DMS 273 treated with DMSO at 0.1 percent for 48 hours (cell line): ENCODE measurements around the gene ACTBL2.
A peak's percentile ranks its signal among the peaks of the same experiment; 100 is the strongest.
"Not testable (repeated sequence)": the region's sequence is repeated elsewhere in the genome, so short reads cannot be mapped to it uniquely, and the experiment has no call there.

ENCODE experiments used
- DNase-seq: peaks from one replicate; lab custom pipeline; 2025; lab: John Stamatoyannopoulos, UW

Gene ACTBL2

GRCh38 chr5:57494104-57495098, 11.8 kb upstream of the ACTBL2 start:
- DNase-seq, result peak; percentile 70

DNA sequence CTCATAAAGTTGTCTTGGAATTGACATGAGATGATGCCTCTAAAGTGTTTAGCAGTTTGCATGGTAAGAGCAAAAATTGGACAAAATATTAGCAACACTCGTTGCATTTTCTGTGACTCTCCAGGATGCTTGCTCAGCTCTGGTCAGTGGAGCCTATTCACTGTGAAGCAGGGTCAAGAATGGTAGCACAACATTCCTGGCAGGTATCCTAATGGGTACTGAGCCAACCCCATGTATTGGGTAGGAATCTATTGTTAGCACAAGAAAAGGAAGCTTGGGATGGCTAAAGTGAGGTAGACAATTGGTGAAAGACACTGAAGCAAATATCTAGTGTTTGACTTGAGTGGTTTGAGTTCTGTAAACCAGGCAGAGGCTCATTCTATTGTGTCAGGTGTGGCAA, 10.4 kb upstream of the ACTBL2 start:
- DNase-seq, result no peak

DNA sequence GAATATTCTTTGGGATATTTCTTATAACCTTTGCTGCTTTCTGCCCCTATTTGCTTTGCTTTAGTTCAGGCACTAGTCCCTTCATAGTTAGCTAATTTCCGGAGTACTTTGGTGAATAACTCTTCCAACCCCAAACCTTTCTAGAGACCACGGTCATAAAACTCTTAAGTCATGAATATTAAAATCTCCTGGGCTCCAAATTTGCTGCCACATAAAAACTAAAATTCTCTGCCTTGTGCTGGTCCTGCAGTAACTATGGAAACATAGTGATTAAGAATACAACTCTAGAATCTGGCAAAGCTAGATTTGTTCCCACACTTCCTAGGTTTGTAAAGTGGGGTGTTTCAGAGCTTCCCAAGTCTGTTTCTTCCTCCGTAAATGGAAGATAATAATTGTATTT, 10.0 kb upstream of the ACTBL2 start:
- DNase-seq, result no peak

- DNase-seq, result no peak
Observed at GRCh38 chr5:57491369-57491965, 8.9 kb upstream of the ACTBL2 start.

DNA sequence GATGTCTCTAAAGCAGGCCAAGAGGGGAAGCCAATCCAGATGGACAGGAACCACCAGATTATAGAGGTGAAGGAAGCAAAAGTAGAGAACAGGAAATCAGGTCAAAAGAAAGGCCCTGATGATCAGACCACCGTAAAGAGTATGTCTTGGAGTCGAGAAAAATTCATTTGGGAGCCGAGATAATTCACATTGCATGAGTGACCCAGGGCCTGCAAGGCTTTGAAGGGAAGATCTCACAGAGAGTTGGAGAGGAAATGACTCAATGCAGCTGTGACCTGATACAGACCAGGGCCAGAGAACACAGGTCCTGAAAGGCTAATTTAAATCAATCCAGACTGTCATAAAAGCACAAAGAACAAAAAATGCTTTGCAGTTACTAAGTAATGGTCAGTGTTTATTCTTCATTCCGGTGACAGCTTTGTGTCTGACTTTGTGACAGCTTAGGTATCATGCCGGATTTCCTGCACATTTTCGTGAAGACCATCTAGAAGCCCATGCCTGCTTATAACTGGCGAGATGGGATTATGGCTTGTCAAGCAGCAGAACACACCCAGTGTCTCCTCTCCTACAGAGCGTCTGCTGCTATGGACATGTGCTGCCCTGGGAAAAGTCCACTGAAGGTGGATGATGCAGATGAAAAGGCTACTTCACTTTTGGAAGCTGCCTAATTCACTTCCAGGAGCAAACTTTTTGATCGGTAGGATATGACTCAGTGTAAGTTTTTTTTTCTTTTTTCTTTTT, 5.8 kb upstream of the ACTBL2 start:
- no peak for DNase-seq

DNA sequence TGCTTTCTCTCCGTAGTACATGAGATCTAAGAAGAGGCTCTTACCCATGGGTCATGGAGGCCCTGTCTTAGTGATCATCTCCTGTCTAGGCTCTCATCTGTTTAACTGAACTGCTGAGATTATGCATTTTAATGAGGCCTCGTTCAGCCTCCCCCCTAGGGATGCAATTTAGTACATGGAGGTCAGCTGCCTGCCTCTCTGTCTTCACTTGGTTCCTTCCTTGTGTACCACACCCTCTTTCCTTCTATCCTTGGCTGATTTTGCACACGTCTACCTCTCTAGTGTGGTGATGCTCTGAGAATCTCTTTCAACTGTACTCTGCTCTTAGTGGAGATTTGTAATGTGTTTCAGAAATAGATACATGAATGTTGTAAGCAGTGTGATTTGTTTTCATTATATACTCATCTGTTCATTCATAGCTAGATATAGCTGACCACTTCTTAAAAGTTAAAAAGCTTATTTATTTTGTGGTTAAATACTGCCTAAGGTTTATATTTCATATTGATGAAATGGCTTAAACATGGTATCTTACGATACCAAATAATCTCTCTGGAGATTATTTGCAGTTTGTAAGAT, 3.5 kb upstream of the ACTBL2 start:
- DNase-seq, result no peak

DNA sequence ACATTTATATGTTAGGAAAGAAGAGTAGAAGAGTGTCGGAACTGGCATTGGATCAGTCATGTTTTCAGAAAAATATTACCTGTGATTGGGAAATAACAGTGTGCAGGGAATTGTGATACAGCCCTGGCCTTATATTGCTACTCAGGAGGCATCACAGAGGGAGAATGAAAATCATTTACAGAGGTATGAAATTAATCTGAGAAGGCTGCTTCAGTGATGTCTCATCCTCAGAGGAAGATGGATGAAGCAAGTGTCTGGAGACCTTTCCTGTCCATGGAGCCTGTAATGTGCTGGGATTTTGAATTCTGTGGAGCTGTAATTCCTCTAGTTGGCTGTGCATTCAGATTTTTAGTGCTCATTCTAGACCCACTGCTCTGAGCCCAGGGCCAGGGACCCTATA, 3.8 kb downstream of the ACTBL2 start:
- DNase-seq, result no peak

DNA sequence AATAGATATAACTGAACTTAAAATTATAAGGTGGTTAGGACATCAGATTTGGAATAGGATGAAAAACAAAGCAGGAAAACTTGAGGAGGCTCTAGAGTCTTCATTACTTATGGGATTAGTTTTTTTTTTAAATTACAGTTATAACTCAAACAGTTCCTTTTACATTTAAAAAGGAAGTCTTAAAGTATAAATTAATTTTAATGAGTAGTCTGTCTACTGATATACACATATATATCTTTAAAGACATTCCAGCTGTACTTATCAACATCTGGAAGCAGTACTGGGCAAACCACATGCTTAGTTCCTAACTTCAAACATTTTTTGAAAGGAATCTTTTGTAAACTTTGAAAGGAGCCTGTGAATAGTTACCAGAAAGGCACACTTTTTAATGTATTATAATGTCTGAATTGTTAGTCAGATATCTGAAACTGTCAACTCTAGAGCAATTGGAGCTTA, 6.0 kb downstream of the ACTBL2 start:
- no peak for DNase-seq

- DNase-seq, result no peak
Observed at GRCh38 chr5:57470339-57470738, 12.3 kb downstream of the ACTBL2 start.

GRCh38 chr5:57468481-57469163, 14.0 kb downstream of the ACTBL2 start:
- DNase-seq, result no peak

GRCh38 chr5:57466544-57466943, 16.1 kb downstream of the ACTBL2 start:
- DNase-seq, result no peak

GRCh38 chr5:57460056-57460455, 22.6 kb downstream of the ACTBL2 start:
- not testable (repeated sequence) for DNase-seq

GRCh38 chr5:57458443-57458842, 24.2 kb downstream of the ACTBL2 start:
- DNase-seq, result no peak

DNA sequence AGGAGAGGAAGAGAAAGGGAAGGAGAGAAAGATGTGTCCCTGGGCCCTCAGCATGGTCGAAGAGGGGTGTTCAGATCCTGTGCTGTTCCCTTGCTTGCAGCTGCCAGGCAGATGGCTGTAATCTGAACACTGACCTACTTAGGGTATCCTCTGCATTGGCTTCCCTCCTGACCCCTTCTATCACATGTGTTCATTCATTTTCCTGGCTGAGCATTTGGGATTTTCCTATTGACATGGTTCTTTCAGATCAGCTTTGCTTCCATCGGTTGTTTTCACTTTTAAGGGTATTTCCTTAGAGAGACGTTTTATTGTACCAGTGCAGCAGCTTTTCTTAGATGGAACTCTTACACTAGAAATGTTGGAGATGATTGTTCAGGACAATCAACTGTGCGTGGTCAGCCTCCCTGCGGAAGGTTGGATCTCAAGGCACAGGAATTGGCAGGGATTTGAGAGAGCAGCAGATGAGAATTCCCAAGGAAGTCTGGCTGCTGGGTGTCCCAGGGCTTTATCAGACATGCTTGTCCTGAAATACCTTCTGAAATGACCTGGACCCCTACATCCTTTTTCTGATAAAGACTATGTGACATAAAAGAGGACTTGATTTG, 26.0 kb downstream of the ACTBL2 start:
- peak; percentile 22 for DNase-seq

DNA sequence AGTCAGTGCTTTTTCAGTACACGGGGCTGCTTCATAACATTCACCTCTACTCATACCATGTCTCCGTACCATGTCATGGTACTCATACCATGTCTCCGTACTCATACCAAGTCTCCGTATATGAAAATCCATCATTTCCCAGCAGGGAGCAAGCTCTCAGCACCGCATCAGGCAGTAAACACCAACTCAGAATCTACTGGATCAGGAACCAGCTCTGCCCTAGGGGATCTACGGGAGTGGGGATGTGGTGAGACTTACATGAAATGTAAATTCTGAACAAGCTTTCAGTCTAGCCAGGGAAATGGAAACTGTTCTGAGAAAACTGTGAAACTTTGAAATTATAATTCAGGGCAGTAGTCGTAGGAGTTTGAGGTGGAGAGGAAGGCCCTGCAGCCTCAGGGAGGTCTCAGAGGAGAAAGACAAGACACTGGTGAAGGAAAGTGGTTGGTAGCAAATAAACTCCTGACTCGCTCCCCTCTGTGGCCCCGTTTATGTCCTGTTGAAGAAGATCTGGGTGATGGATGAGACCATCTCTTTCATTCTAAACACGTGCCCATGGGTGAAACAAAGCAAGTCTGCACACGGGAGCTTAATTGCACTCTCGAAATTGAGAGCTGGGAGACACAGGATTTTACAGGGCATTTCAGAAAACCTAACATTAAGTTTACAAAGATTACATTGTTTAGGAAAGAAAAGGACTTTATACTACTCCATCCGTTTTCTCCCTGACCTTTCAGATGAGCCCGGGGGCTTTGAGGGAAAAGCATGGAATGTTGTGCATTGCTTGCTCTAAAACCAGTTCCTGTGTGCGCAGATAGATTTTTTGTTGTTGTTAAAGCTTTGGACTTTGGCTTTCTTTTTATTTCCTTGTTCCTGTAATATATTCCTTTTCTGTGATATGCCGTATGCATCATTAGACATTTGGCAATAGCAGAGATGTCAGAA, 26.8 kb downstream of the ACTBL2 start:
- no peak for DNase-seq

DNA sequence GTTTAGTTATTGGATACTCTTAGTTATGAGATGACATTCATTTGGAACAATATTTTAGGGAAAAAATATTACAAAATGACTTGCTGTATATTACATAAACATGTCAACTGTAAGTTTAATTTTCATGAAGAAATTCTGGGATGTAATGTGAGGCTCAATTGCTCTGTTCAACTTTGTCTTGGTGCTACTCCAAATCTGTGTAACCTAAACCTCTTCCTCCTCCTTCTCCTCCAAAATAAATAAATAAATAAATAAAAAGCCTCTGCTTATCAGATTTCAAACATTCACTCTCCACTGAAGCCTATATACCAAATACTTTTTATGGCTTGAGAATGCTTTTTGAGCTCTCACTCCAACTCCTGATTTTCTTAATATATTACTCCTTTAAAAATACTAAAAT, 27.7 kb downstream of the ACTBL2 start:
- DNase-seq, result no peak

DNA sequence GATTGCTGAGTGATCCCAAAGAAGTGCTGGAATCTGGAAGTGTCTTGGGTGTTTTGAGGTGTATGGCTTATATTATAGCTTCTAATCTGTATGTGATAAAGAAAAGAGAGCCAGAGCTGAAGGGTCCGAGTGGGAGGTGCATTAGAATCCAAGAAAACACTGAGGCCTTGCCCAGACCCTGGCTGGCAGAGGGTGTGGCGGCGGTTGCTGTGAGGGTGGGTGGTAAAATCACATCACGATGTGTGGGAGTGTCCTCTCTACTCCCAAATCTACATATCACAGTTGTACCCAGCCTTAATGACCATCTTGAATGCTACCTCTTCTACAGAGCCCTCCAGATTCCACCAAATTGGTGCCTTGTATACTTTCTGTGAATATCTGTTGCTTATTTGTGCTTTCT, 28.9 kb downstream of the ACTBL2 start:
- no peak for DNase-seq

DNA sequence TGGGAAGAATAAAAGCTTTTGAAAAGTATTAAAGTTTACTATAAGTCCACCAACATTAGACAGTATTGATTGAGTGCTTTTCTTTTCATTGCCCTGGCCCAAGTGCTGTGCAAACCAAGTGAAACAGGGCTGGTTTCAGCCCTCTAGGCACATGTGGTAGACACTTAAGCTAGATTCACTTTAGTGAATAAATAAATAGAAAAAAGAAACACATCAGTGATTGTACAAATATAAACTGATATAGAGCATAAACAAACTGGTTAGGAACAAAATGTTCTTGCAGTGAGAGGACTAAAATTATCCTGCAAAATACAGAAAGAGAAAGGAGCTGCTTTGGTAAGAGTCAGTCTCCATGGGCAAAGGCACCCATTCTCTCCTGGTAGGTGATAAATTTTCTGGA, 29.7 kb downstream of the ACTBL2 start:
- DNase-seq, result no peak

DNA sequence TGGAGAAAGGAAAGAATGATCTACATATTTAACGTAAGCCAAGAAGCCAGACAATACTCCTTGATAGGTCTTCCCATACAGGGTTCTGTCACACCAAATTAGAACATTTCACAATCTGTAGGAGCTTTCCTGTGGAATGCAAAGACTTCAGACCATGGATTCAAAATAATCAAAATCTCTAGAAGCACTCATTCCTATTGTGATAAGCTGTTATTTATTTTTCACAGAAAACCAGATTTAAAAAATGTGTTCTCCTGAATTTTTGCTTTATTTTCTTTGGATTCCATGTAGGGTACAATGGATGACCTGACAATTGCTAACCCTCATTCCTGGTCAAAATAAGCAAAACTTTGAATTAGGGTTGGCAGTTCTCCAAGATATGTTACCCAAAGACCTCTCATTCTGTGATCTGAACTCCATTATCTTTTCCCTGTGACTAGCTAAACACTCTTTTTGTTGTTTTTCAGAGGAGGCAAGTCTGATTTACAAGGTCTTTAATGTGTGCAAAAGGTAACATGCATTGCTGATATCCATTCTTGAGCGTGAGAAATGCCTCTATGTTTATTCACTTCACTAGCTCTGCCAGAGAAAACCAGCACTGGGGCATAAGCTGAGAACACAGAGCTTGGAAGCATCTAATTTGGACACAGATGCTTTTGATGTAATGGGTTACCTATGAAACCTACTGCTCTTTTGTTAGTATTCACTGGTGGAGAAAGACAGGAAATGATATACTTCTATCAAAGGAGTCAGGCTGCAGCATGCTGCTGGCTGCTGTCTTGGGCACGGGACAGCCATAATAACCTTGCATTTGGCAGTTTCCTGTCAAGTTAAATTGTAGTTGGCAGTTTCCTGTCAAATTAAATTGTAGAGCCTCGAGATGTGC, 31.4 kb downstream of the ACTBL2 start:
- no peak for DNase-seq
